GM12892 (cell line): ENCODE data around the gene PCDHGA6.
"Not testable (repeated sequence)": the region's sequence is repeated elsewhere in the genome, so short reads cannot be mapped to it uniquely, and the experiment has no call there.

ENCODE experiments used
- POLR2A ChIP-seq: IDR thresholded peaks from 2 replicates; pipeline ENCODE4 v1.6.1; 2011; ENCODE audit warnings: low read depth, low read length, control low read depth
- POLR2AphosphoS5 ChIP-seq: IDR thresholded peaks from 2 replicates; pipeline ENCODE4 v1.6.1; 2011; ENCODE audit warnings: low read depth, low read length, control low read depth
- TAF1 ChIP-seq: IDR thresholded peaks from 2 replicates; pipeline ENCODE4 v1.6.1; 2011; ENCODE audit warnings: low read depth, mild to moderate bottlenecking, control low read depth, low read length, borderline replicate concordance

- TF ChIP-seq POLR2A, POLR2AphosphoS5, TAF1: not testable (repeated sequence)
Measured at GRCh38 chr5:141414548-141415274, 41.0 kb downstream of the PCDHGA6 start.
